HG02571 (cell line): Measurements from ENCODE around the gene CCR4.
"Not testable (repeated sequence)": the region's sequence is repeated elsewhere in the genome, so short reads cannot be mapped to it uniquely, and the experiment has no call there.

Source experiments
- ATAC-seq: cut with Tn5 transposase; IDR thresholded peaks from one replicate; pipeline ENCODE4 v1.9.1; 2021; ENCODE audit warnings: mild to moderate bottlenecking, moderate library complexity; ENCODE audit not compliant: unreplicated experiment

The CCR4 gene

DNA sequence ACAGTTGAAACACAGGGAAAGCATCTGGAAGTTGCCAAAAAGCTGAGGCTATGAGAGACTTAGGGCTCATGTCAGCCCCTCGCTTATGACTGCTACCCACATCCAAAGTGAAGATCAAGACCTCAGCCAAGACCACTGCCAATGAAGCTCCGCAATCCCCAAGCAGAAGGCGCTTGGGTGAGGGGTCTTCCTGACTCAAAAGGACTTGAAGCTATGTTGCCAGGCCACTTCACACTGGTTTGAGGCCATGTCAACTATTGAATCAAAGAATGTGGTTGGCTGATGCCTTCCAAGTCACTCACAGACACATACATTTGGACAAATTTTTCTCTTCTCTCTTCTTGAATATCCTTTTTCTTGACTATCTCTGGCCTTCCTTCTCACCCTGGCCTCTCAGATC lies 928 bp upstream of the CCR4 start:
- ATAC-seq: no peak

DNA sequence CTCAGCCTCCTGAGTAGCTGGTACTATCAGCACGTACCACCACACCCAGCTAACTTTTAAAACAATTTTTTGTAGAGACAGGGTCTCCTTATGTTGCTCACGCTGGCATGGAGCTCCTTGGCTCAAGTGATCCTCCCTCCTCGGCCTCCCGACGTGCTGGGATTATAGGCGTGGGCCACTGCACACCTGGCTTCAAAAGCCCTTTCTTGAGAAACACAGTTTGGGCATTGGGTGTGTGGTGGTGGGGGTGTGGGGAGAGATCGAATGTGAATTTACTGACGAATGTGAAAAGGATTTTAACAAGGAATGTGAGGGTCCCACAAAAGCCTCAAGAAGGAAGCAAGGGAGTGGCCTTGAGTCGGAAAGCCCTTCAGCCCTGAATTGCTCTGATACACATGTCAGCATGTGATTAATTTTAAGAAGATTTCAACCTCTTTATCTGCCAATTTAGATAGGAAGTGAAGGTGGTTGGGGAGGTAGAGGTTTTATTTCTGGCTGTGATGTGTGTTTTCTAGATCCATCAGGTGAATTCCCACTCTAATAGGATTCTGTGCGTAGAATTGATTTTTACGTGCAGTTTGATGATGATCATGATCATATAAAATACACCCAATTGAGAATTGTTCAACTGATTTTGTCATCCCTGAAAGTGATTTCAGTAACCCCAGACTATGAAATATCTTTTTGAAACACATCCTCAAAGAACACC lies 1.1 kb downstream of the CCR4 start:
- ATAC-seq: no peak

DNA sequence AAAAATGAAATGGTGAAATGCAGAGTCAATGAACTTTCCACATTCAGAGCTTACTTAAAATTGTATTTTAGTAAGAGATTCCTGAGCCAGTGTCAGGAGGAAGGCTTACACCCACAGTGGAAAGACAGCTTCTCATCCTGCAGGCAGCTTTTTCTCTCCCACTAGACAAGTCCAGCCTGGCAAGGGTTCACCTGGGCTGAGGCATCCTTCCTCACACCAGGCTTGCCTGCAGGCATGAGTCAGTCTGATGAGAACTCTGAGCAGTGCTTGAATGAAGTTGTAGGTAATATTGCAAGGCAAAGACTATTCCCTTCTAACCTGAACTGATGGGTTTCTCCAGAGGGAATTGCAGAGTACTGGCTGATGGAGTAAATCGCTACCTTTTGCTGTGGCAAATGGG lies 3.1 kb downstream of the CCR4 start:
- no peak for ATAC-seq

DNA sequence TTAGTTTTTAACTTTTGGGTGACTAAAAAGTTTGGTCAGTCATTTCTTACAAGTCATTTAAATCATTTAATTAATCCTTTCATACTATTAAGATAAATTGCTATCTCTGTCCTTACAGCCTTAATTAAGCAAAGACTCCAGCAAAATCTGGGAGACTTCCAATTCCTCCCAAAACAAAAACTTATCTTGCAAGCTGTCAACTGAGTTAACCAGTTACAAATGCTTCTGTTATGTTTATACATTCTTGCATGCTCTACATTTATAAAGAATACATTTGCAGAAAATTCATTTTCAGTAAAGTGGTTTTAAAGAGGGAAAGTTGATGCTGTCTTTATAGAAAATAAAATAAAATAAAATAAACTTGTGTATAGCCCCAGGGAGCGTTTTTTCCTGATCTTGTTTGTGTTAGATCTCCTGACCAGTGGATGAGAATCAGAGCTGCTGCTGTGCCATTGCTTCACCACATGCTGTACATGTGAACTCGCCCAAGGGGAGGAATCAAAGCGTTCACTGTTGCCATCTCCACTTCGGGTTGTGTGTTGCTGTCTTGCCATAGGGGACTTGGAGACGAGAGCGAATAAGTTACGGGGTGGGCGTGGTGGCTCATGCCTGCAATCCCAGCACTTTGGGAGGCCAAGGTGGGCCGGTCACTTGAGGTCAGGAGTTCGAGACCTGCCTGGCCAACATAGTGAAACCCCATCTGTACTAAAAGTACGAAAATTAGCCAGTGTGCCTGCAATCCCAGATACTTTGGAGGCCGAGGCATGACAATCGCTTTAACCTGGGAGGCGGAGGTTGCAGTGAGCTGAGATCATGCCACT lies 5.5 kb downstream of the CCR4 start:
- ATAC-seq: no peak

DNA sequence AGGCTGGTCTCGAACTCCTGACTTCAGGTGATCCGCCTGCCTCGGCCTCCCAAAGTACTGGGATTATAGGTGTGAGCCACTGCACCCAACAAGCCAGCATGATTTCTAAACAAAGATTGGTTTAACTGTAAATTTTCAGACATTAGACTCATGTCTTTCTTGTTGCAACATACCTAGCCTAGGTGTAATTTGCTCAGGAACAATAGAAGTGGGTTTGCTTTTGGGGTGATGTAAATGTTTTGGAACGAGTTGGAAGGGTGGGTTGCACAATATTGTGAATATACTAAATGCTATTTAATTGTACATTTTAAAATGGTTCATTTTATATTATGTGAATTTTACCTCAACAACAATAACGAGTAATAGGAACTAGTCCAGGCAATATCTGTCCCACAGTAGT lies 7.1 kb downstream of the CCR4 start:
- ATAC-seq: no peak

DNA sequence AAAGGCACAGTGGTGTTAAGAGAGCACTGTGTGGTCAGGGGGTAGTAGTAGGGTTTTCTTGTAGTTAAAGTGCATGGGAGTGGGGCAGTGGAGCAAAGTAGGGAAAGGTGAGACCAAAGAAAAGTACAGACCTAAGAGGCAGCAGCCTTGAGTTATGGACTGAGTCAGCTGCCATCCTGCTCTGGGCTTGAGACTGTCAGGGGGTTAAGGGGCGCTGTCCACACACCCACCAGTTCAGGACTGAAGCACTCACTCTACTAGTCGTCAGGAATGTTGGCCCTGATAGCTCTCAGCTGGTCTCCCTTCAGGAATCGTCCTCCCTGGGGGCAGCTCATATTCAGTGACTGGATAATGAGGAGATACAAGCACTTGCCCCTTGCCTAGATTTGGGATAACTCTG lies 7.9 kb downstream of the CCR4 start:
- no peak for ATAC-seq

DNA sequence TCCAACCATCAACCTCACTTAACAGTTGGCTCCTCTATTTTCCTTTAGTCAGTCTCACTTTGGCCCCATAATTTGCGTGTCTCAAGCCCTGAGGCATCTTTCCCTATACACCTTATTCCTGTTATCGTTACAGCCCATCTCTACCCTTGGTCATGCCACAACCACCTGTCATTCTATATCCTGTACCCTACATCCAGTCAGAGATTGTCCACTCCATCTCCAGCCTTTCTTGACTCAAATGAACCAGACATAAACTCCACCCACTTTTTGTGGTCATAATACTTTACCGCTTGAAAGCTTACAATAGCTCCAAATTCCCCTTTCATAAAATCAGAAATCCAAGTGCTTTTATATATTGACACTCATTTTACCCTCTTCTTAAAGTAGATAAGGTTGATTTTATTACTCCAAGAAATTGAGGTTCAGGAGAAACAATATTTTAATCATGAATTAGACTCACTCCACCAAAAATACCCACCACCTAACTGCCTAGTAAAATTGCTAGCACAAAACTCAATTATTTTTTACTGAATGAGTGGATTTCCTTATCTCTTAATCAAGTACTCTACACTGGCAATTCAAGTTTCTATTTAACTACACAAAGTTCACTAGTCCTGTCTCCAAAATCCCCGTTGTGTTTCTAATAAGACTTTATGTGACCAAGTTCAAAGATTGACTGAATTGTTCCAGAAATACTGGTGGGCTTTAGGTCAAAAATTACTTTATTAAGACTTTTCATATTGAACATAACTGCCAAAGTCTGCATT lies 9.1 kb downstream of the CCR4 start:
- no peak for ATAC-seq

DNA sequence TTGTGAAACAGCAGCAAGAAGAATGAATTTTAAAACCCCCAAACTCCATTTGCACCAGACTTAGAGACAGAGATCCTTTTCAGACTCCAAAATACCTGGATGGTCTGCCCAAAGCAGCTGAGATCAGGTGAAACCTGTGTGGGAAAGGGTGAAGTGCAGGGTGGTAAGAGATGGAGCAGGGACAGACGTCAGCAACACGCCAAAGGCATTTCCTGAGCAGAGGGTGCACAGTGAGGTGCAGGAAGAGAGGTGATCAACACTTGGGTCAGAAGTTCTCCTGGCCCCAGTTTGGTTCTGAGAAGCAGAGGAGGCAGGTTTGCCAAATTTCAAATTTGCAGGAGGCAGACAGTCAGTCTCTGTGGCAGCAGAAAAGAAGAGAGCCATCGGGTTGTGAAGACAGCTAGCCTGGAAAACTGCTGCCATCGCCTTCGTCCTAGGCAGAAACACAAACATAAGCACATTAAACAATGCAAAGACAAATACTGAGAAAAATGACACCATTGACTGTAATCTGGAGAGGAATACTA lies 9.8 kb downstream of the CCR4 start:
- no peak for ATAC-seq

DNA sequence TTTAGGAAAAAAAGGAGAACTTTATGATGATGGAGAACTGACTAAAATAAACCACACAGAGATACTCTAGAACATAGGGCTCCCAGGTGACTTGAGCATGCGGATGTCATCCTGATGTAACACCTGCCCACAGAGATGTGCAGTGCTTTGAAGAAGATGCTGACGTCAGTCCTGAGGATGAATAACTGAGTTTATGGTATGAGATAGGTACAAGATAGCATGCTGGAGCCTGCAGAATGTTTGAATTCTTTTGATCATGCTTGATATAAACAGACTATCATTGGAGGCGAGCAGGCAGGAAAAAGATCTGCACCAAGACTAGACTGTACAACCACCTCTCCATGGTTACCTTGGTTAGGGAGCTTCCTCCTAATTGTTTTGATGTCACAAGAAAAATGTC lies 12.4 kb downstream of the CCR4 start:
- no peak for ATAC-seq

DNA sequence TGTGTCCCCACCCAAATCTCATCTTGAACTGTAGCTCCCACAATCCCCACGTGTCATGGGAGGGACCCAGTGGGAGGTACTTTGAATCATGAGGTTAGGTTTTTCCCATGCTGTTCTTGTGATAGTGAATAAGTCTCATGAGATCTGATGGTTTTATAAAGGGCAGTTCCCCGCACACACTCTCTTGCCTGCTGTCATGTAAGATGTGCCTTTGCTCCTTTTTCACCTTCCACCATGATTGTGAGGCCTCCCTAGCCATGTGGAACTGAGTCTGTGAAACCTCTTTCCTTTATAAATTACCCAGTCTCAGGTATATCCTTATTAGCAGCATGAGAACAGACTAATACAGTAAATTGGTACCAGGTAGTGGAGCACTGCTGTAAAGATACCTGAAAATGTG lies 13.3 kb downstream of the CCR4 start:
- not testable (repeated sequence) for ATAC-seq

DNA sequence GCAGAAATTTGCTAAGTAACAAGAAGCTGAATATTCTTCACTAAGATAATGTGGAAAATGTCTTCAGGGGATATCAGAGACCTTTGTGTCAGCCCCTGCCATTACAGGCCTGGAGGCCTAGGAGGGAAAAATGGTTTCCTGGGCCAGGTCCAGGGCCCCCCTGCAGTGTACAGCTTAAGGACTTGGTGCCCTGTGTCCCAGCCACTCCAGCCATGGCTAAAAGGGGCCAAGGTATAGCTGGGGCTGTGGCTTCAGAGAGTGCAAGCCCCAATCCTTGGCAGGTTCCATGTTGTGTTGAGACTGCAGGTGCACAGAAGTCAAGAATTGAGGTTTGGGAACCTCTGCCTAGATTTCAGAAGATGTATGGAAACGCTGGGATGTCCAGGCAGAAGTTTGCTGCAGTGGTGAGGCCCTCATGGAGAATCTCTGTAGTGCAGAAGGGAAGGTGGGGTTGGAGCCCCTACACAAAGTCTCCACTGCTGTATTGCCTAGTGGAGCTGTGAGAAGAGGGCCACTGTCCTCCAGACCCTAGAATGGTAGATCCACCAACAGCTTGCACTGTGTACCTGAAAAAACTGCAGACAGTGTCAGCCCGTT lies 14.3 kb downstream of the CCR4 start:
- ATAC-seq: not testable (repeated sequence)

DNA sequence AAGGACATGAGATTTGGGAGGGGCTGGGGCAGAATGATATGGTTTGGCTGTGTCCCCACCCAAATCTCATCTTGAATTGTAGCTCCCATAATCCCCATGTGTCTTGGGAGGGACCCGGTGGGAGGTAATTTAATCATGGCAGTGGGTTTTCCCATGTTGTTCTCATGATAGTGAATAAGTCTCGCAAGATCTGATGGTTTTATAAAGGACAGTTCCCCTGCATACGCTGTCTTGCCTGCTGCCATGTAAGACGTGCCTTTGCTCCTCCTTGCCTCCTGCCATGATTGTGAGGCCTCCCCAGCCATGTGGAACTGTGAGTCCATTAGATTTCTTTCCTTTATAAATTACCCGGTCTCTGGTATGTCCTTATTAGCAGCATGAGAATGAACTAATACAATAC lies 15.2 kb downstream of the CCR4 start:
- ATAC-seq: not testable (repeated sequence)

DNA sequence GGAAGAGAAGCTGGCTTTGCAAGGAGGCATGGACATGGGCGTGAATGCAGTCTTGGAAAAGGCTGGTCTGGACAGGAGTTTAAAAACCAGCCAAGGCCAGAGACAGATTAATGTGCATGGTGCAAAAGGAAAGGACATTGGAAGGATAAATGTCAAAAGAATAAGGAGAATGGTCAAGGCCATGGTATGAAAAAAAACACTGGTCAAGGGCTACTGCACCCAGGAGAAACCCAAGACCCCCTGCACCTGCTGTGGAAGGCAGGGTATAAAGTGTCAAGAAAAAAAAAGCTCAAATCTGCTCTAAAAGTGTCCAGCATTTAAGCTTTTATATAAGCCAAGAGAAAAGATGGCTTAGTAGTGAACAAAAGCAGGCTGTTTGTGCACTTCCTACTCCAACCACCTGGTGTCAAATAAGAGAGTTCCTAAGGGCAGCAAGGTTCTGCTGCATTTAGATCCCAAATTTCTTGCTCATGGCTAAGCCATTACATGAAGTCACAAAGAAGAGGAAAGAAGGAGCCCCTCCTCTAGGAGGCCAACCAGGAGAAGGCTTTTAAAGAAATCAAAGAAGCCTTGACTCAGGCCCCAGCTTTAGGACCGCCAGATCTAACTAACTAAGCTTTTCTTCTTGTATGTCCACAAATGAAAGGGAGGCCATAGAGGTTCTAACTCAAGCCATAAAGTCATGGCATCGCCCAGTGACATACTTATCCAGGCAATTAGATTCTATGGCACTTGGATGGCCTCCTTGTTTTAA lies 16.9 kb downstream of the CCR4 start:
- ATAC-seq: no peak

DNA sequence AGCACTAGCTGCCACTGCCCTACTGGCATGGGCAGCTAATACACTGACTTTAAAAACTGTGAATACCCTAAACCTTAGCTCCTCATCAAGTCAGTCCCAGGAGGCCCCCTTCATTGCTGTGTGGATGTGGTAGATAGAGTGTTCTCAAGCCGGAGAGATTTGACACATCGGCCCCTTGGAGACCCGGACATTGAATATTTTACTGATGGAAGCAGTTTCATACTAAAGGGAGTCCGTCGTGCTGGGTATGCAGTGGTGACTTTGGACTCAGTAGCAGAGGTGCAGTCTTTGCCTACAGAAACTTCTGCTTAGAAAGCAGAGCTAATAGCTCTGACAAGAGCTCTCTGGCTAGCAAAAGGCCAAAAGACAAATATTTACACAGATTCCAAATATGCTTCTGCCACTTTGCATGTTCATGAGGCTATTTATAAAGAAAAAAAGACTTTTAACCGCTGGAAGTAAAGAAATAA lies 17.5 kb downstream of the CCR4 start:
- ATAC-seq: no peak

DNA sequence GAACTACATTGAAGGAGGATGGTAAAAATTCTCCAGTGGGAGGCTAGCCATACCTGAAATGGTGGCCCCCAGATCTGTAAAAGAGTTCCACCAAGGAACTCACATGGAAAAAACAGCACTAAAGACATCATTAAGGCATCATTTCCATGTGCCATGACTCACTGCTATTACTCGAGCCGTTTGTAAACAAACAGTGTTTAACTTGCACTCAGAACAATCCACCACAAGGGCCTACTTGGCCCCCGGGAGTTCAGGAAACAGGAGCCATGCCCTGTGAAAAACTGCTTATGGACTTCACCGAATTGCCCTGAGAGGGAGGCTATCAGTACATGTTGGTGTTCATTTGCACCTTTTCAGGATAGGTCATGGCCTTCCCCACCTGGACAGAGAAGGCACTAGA lies 18.2 kb downstream of the CCR4 start:
- ATAC-seq: no peak

DNA sequence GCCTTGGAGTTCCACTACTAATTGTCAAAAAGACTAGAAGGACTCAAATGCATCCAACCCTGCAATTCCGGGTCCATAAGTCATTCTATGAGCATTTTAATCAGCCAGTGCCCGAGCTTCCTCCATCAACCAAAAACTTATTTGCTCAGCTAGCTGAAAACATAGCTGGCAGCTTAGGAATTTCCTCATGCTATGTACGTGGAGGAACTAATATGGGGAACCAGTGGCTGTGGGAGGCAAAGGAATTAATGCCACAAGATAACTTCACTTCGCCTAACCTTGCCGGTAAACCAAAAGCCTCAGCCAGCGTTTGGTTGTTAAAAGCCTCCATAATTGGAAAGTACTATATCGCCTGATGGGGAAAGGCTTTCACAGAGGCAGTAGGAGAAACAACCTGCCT lies 19.8 kb downstream of the CCR4 start:
- not testable (repeated sequence) for ATAC-seq

DNA sequence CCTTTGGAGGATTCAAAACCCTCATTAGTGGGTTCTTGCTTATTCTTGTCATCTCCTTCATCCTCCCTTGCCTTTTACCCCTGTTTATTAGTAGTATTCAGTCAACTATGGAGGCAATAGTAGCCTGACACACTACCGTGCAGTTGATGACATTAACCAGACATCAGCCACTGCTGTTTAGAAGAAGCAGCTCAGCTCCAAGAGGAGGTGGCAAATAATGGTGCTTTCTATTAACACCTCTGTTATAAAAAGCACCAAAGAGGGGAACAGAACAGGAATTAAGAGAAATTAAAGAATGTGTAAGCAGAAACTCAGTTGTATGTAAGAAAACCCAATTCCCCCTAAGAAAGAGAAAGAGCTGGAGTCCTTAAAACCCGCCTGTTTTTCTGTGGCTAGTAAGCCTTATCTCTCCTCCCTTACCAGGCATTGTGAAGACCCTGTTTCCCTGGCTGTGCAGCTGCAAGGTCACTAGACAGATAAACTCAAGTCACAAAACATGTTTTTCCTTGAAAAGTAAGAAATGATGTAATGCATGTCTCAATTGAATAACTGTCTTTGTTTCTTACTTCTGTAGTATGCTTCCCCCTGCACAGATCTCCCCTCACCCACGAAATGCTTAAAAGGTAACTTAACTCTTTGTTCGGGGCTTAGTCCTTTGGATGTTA lies 21.2 kb downstream of the CCR4 start:
- no peak for ATAC-seq

DNA sequence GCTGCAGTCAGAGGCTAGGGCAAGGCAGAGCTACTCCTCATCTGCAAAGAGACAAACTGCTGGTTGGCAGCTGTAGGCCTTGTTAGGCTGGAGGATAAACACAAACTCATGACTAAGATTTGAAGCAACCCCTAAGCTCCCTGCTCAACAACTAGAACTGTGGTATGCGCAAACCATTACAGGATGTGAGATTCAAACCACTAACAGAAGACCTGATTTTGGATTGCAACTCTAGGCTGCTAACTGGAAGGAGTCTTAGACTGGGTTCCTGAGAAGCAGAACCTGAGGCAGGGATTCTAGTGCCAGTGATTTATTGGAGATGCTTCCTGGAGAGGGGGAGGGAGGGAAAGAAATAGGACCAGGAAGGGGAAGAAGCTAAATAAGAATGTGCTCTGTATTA lies 22.5 kb downstream of the CCR4 start:
- no peak for ATAC-seq

DNA sequence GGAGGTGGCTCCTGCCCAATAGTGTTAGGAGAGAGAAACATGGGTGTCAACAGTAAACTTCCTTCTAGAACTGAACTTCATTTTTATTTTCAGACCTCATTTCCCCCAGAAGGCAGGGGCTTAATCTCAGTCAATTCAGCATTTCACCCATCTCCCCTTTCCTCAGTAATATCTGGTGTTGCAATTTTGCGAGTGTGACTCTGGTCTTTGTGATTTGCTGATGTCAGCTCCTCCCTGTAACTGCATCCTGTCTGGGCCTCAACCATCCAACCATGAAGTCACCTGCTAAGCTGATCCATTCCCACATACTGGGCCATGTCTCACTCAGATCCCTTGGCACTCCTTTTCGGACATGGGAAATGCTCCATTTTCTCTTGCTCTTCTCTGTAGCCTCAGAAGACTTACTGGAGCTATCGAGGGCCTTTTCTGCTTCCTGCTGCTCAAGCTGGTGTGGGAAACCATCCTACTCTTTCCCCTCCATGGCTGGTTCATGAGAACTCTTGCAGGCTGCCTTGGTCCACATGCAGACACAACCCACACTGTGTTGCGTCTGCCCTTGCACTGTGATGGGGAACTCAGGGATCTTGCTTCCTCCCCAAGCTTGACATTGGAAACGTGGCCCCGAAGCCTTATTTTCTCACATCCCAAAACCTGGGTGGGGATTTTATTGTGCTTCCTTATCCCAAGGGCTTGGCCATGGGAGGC lies 24.6 kb downstream of the CCR4 start:
- no peak for ATAC-seq
